WERI-Rb-1 (cell line): Measurements from ENCODE around the gene HOXA13.

ENCODE experiments used
- DNase-seq: peaks from one replicate; pipeline ENCODE4 v3.0.0-alpha.2; 2020
- H3K27ac ChIP-seq: fragments of 250-450 bp; sonication (Bioruptor Pico); 2 replicates; pipeline ENCODE4 v1.5.1; 2020; ENCODE audit warnings: mild to moderate bottlenecking, moderate library complexity
- H3K27me3 ChIP-seq: fragments of 250-450 bp; sonication (Bioruptor Pico); 2 replicates; pipeline ENCODE4 v1.5.1; 2021; ENCODE audit warnings: mild to moderate bottlenecking, low read depth, moderate library complexity; ENCODE audit not compliant: insufficient read depth, severe bottlenecking
- H3K36me3 ChIP-seq: fragments of 250-450 bp; sonication (Bioruptor Pico); 2 replicates; pipeline ENCODE4 v1.5.1; 2020; ENCODE audit warnings: mild to moderate bottlenecking, moderate library complexity
- H3K4me3 ChIP-seq: 2 replicates; pipeline ENCODE4 v1.5.1; 2011; ENCODE audit warnings: low read depth, mild to moderate bottlenecking, control low read depth, low read length
- H3K9me3 ChIP-seq: fragments of 250-450 bp; sonication (Bioruptor Pico); 2 replicates; pipeline ENCODE4 v1.5.1; 2021; ENCODE audit warnings: mild to moderate bottlenecking, moderate library complexity; ENCODE audit not compliant: severe bottlenecking
- CTCF ChIP-seq: IDR thresholded peaks from 2 replicates; pipeline ENCODE4 v1.5.1; 2011; ENCODE audit warnings: low read depth, mild to moderate bottlenecking, control low read depth, inconsistent platforms, low read length

Gene HOXA13

GRCh38 chr7:27155816-27156507 lies 43.9 kb downstream of the HOXA13 start:
- peaks cover 13% of the 10 kb centered on the region for H3K9me3 ChIP-seq
- no peak for TF ChIP-seq CTCF
- H3K27me3 ChIP-seq: peaks cover 48% of the 10 kb centered on the region
- peak overlapping the region; percentile 73 for H3K4me3 ChIP-seq
- H3K36me3 ChIP-seq: no peaks in the 10 kb centered on the region
- DNase-seq: peak; percentile 31
- peak overlapping the region; percentile 72 for H3K27ac ChIP-seq

GRCh38 chr7:27154901-27155815 lies 44.7 kb downstream of the HOXA13 start:
- peaks cover 51% of the 10 kb centered on the region for H3K27me3 ChIP-seq
- H3K9me3 ChIP-seq: peaks cover 13% of the 10 kb centered on the region
- no peaks in the 10 kb centered on the region for H3K36me3 ChIP-seq
- DNase-seq: peak; percentile 6
- peak overlapping the region; percentile 73 for H3K4me3 ChIP-seq
- no peak overlapping the region for H3K27ac ChIP-seq
- TF ChIP-seq CTCF: no peak

DNA sequence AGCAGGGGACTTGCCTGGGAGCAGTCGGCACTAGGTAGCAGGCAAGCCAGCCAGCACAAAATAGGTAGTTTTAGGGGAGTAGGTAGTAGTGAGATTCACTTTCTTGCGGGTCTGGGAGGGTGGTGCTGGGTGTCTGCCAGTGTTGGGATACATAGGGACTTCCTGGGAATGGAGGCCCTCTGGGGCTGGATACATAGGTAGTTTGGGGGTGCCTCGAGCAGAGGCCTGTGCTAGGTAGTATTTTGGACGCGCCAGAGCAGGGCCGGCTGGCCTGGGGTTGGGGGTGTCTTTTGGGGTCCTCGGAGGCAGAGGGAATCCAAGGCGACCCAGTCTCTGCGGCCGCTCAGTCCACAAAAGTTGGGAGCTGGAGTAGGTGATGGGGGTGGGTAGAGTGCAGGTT lies 45.5 kb downstream of the HOXA13 start:
- no peak overlapping the region for H3K4me3 ChIP-seq
- peaks cover 13% of the 10 kb centered on the region for H3K9me3 ChIP-seq
- peaks cover 53% of the 10 kb centered on the region for H3K27me3 ChIP-seq
- H3K36me3 ChIP-seq: no peaks in the 10 kb centered on the region
- H3K27ac ChIP-seq: no peak overlapping the region
- no peak for TF ChIP-seq CTCF
- no peak for DNase-seq

- no peak for TF ChIP-seq CTCF
- Histone ChIP-seq H3K27ac (no peak overlapping the region), H3K4me3 (no peak overlapping the region), H3K27me3 (peaks cover 54% of the 10 kb centered on the region), H3K36me3 (no peaks in the 10 kb centered on the region), H3K9me3 (peaks cover 13% of the 10 kb centered on the region)
- no peak for DNase-seq
These were observed 46.4 kb downstream of the HOXA13 start for GRCh38 chr7:27153526-27153925.

- Histone ChIP-seq H3K27ac (no peak overlapping the region), H3K27me3 (peaks cover 54% of the 10 kb centered on the region)
These were observed 47.0 kb downstream of the HOXA13 start for GRCh38 chr7:27152816-27153442.

More at GRCh38 chr7:27152816-27153442, 47.0 kb downstream of the HOXA13 start:
- TF ChIP-seq CTCF: no peak
- H3K9me3 ChIP-seq: peaks cover 13% of the 10 kb centered on the region
- no peak for DNase-seq
- no peaks in the 10 kb centered on the region for H3K36me3 ChIP-seq
- H3K4me3 ChIP-seq: no peak overlapping the region
